Mesendoderm (in vitro differentiated cells): Measurements from ENCODE around the gene WASL. TPM values are rescaled to one million over a fixed set of nuclear protein-coding genes. Genes with fewer than 3 reads are reported as not detected.
"Not testable (repeated sequence)": the region's sequence is repeated elsewhere in the genome, so short reads cannot be mapped to it uniquely, and the experiment has no call there.

ENCODE experiments used
- DNase-seq: peaks from one replicate; pipeline ENCODE4 v3.0.0; 2013
- H2AK5ac ChIP-seq: 2 replicates; pipeline ENCODE4 v1.6.1; 2013; ENCODE audit warnings: low read length, inconsistent platforms
- H2BK120ac ChIP-seq: 2 replicates; pipeline ENCODE4 v1.6.1; 2013; ENCODE audit warnings: low read depth, mild to moderate bottlenecking, low read length, moderate library complexity, mixed read lengths
- H2BK15ac ChIP-seq: replicated peaks from 2 replicates; pipeline ENCODE4 v1.6.1; 2013; ENCODE audit warnings: low read depth, mild to moderate bottlenecking, moderate library complexity
- H2BK5ac ChIP-seq: 2 replicates; pipeline ENCODE4 v1.6.1; 2013; ENCODE audit warnings: low read length, inconsistent platforms
- H3K18ac ChIP-seq: 2 replicates; pipeline ENCODE4 v1.6.1; 2013; ENCODE audit warnings: mild to moderate bottlenecking, low read length, mixed read lengths
- H3K23ac ChIP-seq: one replicate; pipeline ENCODE4 v1.6.1; 2013; ENCODE audit warnings: low read length
- H3K27ac ChIP-seq: 2 replicates; pipeline ENCODE4 v1.5.1; 2013; ENCODE audit warnings: low read depth, mild to moderate bottlenecking, inconsistent platforms, low read length, moderate library complexity
- H3K27me3 ChIP-seq: 2 replicates; pipeline ENCODE4 v1.6.1; 2013; ENCODE audit warnings: low read length, control low read depth, mild to moderate bottlenecking, inconsistent platforms; ENCODE audit not compliant: insufficient read depth, poor library complexity
- H3K36me3 ChIP-seq: 2 replicates; pipeline ENCODE4 v1.6.1; 2013; ENCODE audit warnings: low read length, inconsistent platforms; ENCODE audit not compliant: control insufficient read depth, insufficient read depth
- H3K4ac ChIP-seq: one replicate; pipeline ENCODE4 v1.6.1; 2013; ENCODE audit warnings: low read depth, mild to moderate bottlenecking, low read length, moderate library complexity
- H3K4me1 ChIP-seq: 2 replicates; pipeline ENCODE4 v1.6.1; 2013; ENCODE audit warnings: low read depth, low read length, inconsistent platforms; ENCODE audit not compliant: control insufficient read depth
- H3K4me2 ChIP-seq: 2 replicates; pipeline ENCODE4 v1.6.1; 2013; ENCODE audit warnings: low read length
- H3K4me3 ChIP-seq: 2 replicates; pipeline ENCODE4 v1.5.1; 2013; ENCODE audit warnings: mild to moderate bottlenecking, low read length
- H3K56ac ChIP-seq: one replicate; pipeline ENCODE4 v1.6.1; 2013; ENCODE audit warnings: low read length
- H3K79me1 ChIP-seq: 2 replicates; pipeline ENCODE4 v1.6.1; 2013; ENCODE audit warnings: low read length, inconsistent platforms
- H3K79me2 ChIP-seq: 2 replicates; pipeline ENCODE4 v1.6.1; 2013; ENCODE audit warnings: mild to moderate bottlenecking, low read length; ENCODE audit not compliant: control insufficient read depth, insufficient read depth
- H3K9ac ChIP-seq: 2 replicates; pipeline ENCODE4 v1.6.1; 2013; ENCODE audit warnings: low read length, inconsistent platforms
- H4K5ac ChIP-seq: one replicate; pipeline ENCODE4 v1.6.1; 2013; ENCODE audit warnings: low read length
- H4K8ac ChIP-seq: one replicate; pipeline ENCODE4 v1.6.1; 2013; ENCODE audit warnings: low read depth, mild to moderate bottlenecking, control low read depth, low read length, moderate library complexity
- WGBS: extraction: QIAGEN DNeasy Blood & Tissue Kit; methylation state at CpG from one replicate; pipeline ENCODE4 v1.1.7; 2013; ENCODE audit warnings: low lambda C conversion rate, missing lambda C conversion rate; ENCODE audit not compliant: insufficient coverage; ENCODE audit errors: extremely low coverage; 5-methylcytosine and 5-hydroxymethylcytosine counted together
- polyA plus RNA-seq, 2 experiments: library from polyadenylated mRNA; stranded (reverse); fragments of 200-250 nt; gene quantifications; one replicate each; pipeline ENCODE4 v1.2.3, GENCODE V29; 2013

The WASL gene
- polyA plus RNA-seq (2013, experiment 1 of 2), result 28.2 TPM
- 29.0 TPM for polyA plus RNA-seq (2013, experiment 2 of 2)

GRCh38 chr7:123748734-123749536 lies at the start of gene WASL:
Gene WASL (minus strand): TSS chr7:123749003. CDS start chr7:123748734, 269 bp downstream.
- H2BK5ac ChIP-seq, result peak within 1 kb of the TSS; percentile 85
- H3K9ac ChIP-seq, result peak within 1 kb of the TSS; percentile 98
- H3K79me2 ChIP-seq, result peaks cover 39% of the 10 kb centered on the region
- no peak within 1 kb of the TSS for H4K8ac ChIP-seq
- peak within 1 kb of the TSS; percentile 76 for H2BK120ac ChIP-seq
- no peaks in the 10 kb centered on the region for H3K79me1 ChIP-seq
- H3K23ac ChIP-seq, result peak within 1 kb of the TSS; percentile 72
- H3K4me3 ChIP-seq, result peak within 1 kb of the TSS; percentile 89
- no peak within 1 kb of the TSS for H2AK5ac ChIP-seq
- H3K4me1 ChIP-seq, result no peaks in the 10 kb centered on the region
- H3K4me2 ChIP-seq, result peak within 1 kb of the TSS; percentile 32
- peak within 1 kb of the TSS; percentile 97 for H3K56ac ChIP-seq
- WGBS, result no CpG with 5 or more reads among the region's 93 CpGs
- peak within 1 kb of the TSS; percentile 84 for H3K4ac ChIP-seq
- no peaks in the 10 kb centered on the region for H3K27me3 ChIP-seq
- peak; percentile 96 for DNase-seq
- no peak within 1 kb of the TSS for H2BK15ac ChIP-seq
- H3K27ac ChIP-seq, result peak within 1 kb of the TSS; percentile 100
- H4K5ac ChIP-seq, result no peak within 1 kb of the TSS
- H3K18ac ChIP-seq, result peak within 1 kb of the TSS; percentile 99
- H3K36me3 ChIP-seq, result no peaks in the 10 kb centered on the region

GRCh38 chr7:123797673-123798531 lies 49.1 kb upstream of the WASL start:
- Histone ChIP-seq H2BK120ac (no peak overlapping the region), H3K79me1 (no peaks in the 10 kb centered on the region), H3K4me3 (no peak overlapping the region), H3K27me3 (no peaks in the 10 kb centered on the region), H3K18ac (no peak overlapping the region), H3K4me2 (no peak overlapping the region), H3K27ac (no peak overlapping the region), H2BK15ac (peak overlapping the region; percentile 74), H3K56ac (peak overlapping the region; percentile 27), H2AK5ac (no peak overlapping the region), H4K5ac (no peak overlapping the region), H3K36me3 (no peaks in the 10 kb centered on the region), H4K8ac (no peak overlapping the region), H3K4ac (no peak overlapping the region), H2BK5ac (no peak overlapping the region), H3K79me2 (no peaks in the 10 kb centered on the region), H3K9ac (no peak overlapping the region), H3K4me1 (no peaks in the 10 kb centered on the region), H3K23ac (no peak overlapping the region)
- no CpG with 5 or more reads among the region's 2 CpGs for WGBS
- peak; percentile 82 for DNase-seq

- no peak overlapping the region for H2AK5ac ChIP-seq
- H3K4me3 ChIP-seq, result no peak overlapping the region
- no peak overlapping the region for H2BK120ac ChIP-seq
- H4K8ac ChIP-seq, result no peak overlapping the region
- H3K4me1 ChIP-seq, result no peaks in the 10 kb centered on the region
- H3K27ac ChIP-seq, result no peak overlapping the region
- H3K79me1 ChIP-seq, result no peaks in the 10 kb centered on the region
- no peak overlapping the region for H3K4ac ChIP-seq
- no peak overlapping the region for H3K4me2 ChIP-seq
- H3K27me3 ChIP-seq, result no peaks in the 10 kb centered on the region
- no peak overlapping the region for H2BK15ac ChIP-seq
- no peak overlapping the region for H4K5ac ChIP-seq
- no peak overlapping the region for H3K9ac ChIP-seq
- H3K23ac ChIP-seq, result no peak overlapping the region
- no peak overlapping the region for H3K18ac ChIP-seq
- no peak overlapping the region for H2BK5ac ChIP-seq
- no CpG with 5 or more reads among the region's 1 CpG for WGBS
- no peaks in the 10 kb centered on the region for H3K79me2 ChIP-seq
- H3K56ac ChIP-seq, result no peak overlapping the region
- H3K36me3 ChIP-seq, result no peaks in the 10 kb centered on the region
- no peak for DNase-seq
Observed at GRCh38 chr7:123796568-123796967, 47.8 kb upstream of the WASL start.

GRCh38 chr7:123795917-123796316 lies 47.1 kb upstream of the WASL start:
- H2BK5ac ChIP-seq, result no peak overlapping the region
- no peaks in the 10 kb centered on the region for H3K79me1 ChIP-seq
- no peak overlapping the region for H3K56ac ChIP-seq
- H3K27me3 ChIP-seq, result no peaks in the 10 kb centered on the region
- no peak overlapping the region for H3K23ac ChIP-seq
- no peak overlapping the region for H2BK15ac ChIP-seq
- H3K36me3 ChIP-seq, result no peaks in the 10 kb centered on the region
- no peak overlapping the region for H4K5ac ChIP-seq
- H3K27ac ChIP-seq, result no peak overlapping the region
- no peaks in the 10 kb centered on the region for H3K79me2 ChIP-seq
- H3K4me2 ChIP-seq, result no peak overlapping the region
- H2BK120ac ChIP-seq, result no peak overlapping the region
- H3K4ac ChIP-seq, result no peak overlapping the region
- no peak overlapping the region for H4K8ac ChIP-seq
- no peak overlapping the region for H2AK5ac ChIP-seq
- H3K9ac ChIP-seq, result no peak overlapping the region
- no peak for DNase-seq
- H3K4me1 ChIP-seq, result no peaks in the 10 kb centered on the region
- WGBS, result no CpG with 5 or more reads among the region's 1 CpG
- H3K18ac ChIP-seq, result no peak overlapping the region
- no peak overlapping the region for H3K4me3 ChIP-seq

GRCh38 chr7:123795116-123795515 lies 46.3 kb upstream of the WASL start:
- not testable (repeated sequence) for H3K23ac ChIP-seq, H3K36me3 ChIP-seq, H3K4me1 ChIP-seq, H4K8ac ChIP-seq, H3K79me1 ChIP-seq, H3K27ac ChIP-seq, H3K4me3 ChIP-seq, H3K4ac ChIP-seq, H2BK15ac ChIP-seq, H3K79me2 ChIP-seq, DNase-seq, H2BK5ac ChIP-seq, H3K27me3 ChIP-seq, H3K56ac ChIP-seq, H3K4me2 ChIP-seq, H3K18ac ChIP-seq, H4K5ac ChIP-seq, H3K9ac ChIP-seq, H2AK5ac ChIP-seq, H2BK120ac ChIP-seq
- no CpG with 5 or more reads among the region's 1 CpG for WGBS
